HG02840 (cell line): ENCODE data around the gene FHOD3.

ENCODE experiments used
- ATAC-seq: cut with Tn5 transposase; IDR thresholded peaks from one replicate; pipeline ENCODE4 v1.9.1; 2021; ENCODE audit warnings: mild to moderate bottlenecking, moderate library complexity, moderate number of reproducible peaks; ENCODE audit not compliant: unreplicated experiment, low FRiP score

FHOD3 gene

GRCh38 chr18:36640021-36640952 is 342.8 kb downstream of the FHOD3 start:
- ATAC-seq, result no peak

- ATAC-seq, result no peak
Measured at GRCh38 chr18:36643061-36643460, 345.5 kb downstream of the FHOD3 start.

GRCh38 chr18:36648803-36649202 is 351.3 kb downstream of the FHOD3 start:
- ATAC-seq, result no peak

GRCh38 chr18:36649205-36649604 is 351.7 kb downstream of the FHOD3 start:
- ATAC-seq, result no peak

- ATAC-seq, result no peak
Measured at GRCh38 chr18:36650266-36650665, 352.8 kb downstream of the FHOD3 start.

- no peak for ATAC-seq
Measured at GRCh38 chr18:36650906-36651305, 353.4 kb downstream of the FHOD3 start.

- ATAC-seq, result no peak
Measured at GRCh38 chr18:36652503-36652902, 355.0 kb downstream of the FHOD3 start.

GRCh38 chr18:36653141-36653869 is 355.8 kb downstream of the FHOD3 start:
- no peak for ATAC-seq

- ATAC-seq, result no peak
Measured at GRCh38 chr18:36653870-36654269, 356.4 kb downstream of the FHOD3 start.

GRCh38 chr18:36655074-36655473 is 357.6 kb downstream of the FHOD3 start:
- no peak for ATAC-seq

- ATAC-seq, result no peak
Measured at GRCh38 chr18:36655930-36656329, 358.4 kb downstream of the FHOD3 start.

- ATAC-seq, result no peak
Measured at GRCh38 chr18:36658611-36659010, 361.1 kb downstream of the FHOD3 start.

- ATAC-seq, result no peak
Measured at GRCh38 chr18:36660311-36660710, 362.8 kb downstream of the FHOD3 start.

- ATAC-seq, result no peak
Measured at GRCh38 chr18:36661999-36662398, 364.5 kb downstream of the FHOD3 start.

GRCh38 chr18:36663312-36663711 is 365.8 kb downstream of the FHOD3 start:
- no peak for ATAC-seq

- ATAC-seq, result no peak
Measured at GRCh38 chr18:36665952-36666351, 368.4 kb downstream of the FHOD3 start.

GRCh38 chr18:36667811-36668210 is 370.3 kb downstream of the FHOD3 start:
- ATAC-seq, result no peak

GRCh38 chr18:36668349-36668748 is 370.8 kb downstream of the FHOD3 start:
- no peak for ATAC-seq

GRCh38 chr18:36672437-36673344 is 375.2 kb downstream of the FHOD3 start:
- ATAC-seq, result no peak

GRCh38 chr18:36673452-36673851 is 375.9 kb downstream of the FHOD3 start:
- no peak for ATAC-seq

GRCh38 chr18:36675076-36675475 is 377.6 kb downstream of the FHOD3 start:
- ATAC-seq, result no peak
